GM20000 (cell line): ENCODE data around the gene TSR2.

ENCODE experiments used
- DNase-seq: peaks from one replicate; pipeline ENCODE4 v3.0.0; 2012; ENCODE audit warnings: low spot score
- TF ChIP-seq, protein P1 (sequence below): IDR thresholded peaks from 2 replicates; pipeline ENCODE4 v1.5.1; 2012; ENCODE audit warnings: mild to moderate bottlenecking, control low read depth; ENCODE audit errors: extremely low read depth, missing control alignments

Gene TSR2

DNA sequence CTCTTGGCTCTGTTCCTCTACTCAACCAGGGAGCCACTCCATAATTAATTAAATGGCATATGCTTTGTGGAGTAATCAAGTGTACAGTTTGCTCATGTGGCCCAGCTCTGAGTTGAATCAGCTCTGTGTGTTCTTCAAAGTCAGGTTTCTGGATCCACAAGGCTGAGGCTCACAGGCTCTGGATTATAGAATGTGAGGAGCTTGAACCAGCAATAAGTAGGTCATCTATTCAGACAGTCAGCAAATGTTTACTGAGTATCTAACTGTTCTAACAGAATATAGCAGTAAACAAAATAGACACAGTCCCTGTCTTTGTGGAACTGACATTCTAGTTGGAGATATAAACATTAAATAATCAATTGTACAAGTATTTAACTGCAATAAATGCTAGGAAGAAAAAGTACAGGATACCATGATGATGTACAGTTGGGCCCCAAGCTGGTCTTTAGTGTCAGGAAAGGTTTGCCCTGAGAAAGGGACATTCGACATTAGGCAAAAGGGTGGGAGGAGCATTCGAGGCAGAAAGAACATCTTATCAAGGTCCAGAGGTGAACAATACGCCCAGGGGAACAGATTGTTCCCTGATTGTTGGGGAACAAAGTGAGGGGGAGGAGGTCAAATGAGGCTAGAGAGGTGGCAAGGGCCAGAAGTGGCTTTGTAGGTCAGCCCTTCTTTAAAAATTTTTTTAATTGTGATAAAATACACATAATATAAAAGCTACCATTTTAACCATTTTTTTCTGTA lies 20.5 kb upstream of the TSR2 start:
- TF ChIP-seq, protein P1, sequence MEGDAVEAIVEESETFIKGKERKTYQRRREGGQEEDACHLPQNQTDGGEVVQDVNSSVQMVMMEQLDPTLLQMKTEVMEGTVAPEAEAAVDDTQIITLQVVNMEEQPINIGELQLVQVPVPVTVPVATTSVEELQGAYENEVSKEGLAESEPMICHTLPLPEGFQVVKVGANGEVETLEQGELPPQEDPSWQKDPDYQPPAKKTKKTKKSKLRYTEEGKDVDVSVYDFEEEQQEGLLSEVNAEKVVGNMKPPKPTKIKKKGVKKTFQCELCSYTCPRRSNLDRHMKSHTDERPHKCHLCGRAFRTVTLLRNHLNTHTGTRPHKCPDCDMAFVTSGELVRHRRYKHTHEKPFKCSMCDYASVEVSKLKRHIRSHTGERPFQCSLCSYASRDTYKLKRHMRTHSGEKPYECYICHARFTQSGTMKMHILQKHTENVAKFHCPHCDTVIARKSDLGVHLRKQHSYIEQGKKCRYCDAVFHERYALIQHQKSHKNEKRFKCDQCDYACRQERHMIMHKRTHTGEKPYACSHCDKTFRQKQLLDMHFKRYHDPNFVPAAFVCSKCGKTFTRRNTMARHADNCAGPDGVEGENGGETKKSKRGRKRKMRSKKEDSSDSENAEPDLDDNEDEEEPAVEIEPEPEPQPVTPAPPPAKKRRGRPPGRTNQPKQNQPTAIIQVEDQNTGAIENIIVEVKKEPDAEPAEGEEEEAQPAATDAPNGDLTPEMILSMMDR, result no peak
- no peak for DNase-seq

DNA sequence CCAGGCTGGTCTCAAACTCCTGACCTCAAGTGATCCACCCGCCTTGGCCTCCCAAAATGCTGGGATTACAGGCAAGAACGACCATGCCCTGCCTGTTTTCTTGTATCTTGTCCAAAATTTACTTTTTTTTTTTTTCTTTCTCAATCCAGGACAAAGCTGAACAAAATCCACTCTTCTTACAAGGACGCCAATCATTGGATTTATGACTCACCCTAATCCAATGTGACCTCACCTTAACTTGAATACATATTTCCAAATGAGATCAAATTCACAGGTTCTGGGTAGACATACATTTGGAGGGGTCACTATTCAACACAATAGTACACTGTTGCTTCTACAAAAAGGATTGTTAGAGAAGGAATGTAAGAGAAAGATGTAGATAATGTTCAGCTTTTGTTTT lies 18.0 kb upstream of the TSR2 start:
- no peak for DNase-seq
- TF ChIP-seq, protein P1, result no peak

DNA sequence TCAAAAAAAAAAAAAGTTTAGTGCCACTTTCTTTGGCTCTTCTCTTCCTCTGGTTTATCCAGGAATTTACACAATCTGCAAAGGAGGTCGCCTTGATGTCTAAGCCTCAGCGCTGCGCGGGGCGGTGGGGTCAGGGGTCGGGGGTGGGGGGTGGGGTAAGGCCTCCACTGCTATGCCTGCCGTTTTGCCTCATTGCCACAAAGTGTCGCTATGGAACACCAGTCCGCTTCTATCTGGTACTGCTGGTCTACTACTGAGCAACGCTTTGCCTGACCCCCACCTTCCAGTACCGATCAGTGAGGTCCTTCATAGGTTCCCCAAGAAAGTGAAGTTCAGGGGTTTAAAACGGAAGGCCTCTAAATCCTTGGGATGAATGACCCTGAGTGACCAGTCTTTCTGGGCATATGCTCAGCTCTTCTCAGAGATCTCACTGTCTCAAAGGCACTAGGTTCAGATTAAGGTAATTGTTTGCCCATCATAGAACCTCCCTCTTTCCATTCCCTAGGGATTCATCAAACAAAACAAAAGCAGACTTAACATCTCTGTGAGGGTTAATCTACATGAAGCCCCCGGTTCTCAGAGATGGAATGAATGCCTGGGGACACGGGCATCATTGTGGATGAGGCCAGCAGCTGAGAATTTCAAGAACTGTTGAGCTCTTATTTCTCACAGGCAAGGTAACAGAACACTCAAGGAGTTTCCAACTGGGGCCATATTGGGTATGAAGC lies 16.9 kb upstream of the TSR2 start:
- DNase-seq, result no peak
- TF ChIP-seq, protein P1, result no peak

DNA sequence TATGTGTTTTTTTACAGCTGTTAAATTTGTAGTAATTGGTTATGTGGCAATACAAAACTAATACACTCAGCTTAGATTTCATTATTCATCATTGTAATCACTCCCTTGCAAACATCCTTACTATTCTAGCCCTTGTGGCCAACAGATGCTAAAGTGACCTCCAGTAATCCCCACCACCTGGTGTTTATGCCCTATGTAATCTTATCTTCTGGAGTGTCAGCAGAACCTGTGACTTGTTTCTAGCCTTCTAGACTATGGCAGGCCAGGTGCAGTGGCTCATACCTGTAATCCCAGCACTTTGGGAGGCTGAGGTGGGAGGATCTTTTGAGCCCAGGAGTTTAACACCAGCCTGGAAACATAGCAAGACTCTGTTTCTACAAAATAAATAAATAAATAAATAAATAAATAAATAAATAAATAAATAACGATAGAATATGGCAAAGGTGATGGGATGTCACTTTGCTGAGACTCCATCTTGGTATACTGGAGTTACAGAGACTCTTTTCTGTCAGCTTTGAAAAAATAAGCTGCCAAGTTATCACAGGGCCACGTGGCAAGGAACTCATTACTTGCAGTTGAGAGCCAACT lies 12.3 kb upstream of the TSR2 start:
- TF ChIP-seq, protein P1, result no peak
- no peak for DNase-seq

DNA sequence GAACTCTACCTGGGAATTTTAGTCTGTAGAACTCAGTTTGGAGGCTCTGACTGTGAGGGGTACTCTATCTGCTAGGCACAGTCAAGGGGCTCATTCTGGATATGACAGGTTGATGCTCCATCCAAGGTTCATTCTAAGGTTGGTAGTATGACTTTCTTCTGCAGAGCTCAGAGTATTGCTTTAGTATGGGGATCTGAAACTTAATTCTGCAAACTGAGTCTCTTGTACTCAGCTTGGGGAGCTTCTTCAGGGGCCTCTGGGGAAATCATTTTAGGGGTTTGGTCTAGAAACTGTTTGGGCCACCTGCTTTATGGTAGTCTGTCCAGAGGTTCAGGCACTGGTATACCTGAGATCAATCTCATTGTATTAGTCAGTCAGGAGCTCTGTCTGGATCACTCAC lies 9.7 kb upstream of the TSR2 start:
- no peak for DNase-seq
- TF ChIP-seq, protein P1, result no peak

DNA sequence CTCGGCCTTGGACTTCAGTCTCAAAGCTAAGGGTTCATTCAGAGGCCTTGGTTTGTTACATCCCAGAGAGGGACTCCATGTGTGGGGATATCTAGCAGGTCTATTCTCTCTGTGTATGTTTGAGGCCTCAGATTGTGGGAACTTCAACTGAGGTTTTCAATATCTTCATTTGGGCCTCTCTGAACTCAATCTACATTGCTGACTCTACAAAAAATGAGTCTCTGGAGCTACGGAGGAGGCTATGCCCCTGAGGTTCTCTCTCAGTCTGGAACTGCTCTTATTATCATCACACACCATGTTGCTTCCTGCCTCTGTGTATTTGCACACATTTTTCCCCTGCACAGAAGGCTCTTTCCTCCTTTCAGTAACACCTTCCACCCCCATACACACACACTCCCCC lies 5.1 kb upstream of the TSR2 start:
- TF ChIP-seq, protein P1, result no peak
- DNase-seq, result no peak

DNA sequence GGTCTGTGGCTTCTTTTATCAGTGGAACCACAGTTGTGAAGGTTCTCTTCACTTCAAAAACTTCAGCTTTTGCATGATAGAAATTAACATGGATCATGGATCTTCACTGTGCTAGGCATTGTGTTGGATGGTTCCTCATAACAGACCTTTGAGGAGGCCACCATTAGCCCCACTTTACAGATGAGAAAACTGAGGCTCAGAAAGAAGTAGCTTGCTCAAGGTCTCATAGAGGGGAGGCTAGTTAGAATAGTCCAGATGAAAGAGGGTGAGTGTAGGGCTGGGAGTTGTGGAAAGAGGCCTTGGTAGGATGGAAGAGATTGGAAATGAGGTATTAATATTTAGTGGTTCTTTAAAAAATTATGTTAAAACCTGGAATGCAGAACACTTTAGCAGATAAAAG lies 2.6 kb downstream of the TSR2 start:
- no peak for DNase-seq
- TF ChIP-seq, protein P1, result no peak
